ENCODE data around the gene EIF1.
"Not testable (repeated sequence)": the region's sequence is repeated elsewhere in the genome, so short reads cannot be mapped to it uniquely, and the experiment has no call there.

EIF1 gene

DNA sequence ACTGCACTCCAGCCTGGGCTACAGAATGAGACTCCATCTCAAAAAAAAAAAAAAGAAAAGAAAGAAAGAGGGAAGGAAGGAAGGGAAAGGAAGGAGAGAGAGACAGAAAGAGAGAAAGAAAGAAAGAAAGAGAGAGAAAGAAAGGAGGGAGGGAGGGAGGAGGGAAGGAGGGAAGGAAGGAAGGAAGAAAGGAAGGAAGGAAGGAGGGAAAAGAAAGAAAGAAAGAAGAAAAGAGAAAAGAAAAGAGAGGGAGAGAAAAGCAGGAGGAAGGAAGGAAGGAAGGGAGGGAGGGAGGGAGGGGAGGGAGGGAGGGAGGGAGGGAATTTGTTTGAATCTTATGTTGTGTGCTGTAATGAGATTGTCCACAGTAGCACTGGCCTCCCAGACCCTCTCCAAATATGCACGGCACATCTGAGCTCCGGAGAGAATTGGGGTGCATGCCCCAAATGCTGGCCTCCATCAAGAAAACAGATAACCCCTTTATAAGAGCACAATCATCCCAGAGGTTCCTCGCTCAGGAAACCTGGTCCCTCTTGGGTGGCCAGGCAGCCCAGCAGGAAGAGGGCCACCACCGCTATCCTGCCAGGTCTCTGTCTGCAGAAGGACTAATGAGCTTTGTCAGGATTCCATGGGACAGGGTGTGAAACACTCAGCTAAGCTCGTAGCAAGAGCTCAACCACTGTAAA is 8.8 kb upstream of the EIF1 start:
- no peak for DNase-seq

- DNase-seq, result no peak
Observed at GRCh38 chr17:41680426-41681040, 8.2 kb upstream of the EIF1 start.

DNA sequence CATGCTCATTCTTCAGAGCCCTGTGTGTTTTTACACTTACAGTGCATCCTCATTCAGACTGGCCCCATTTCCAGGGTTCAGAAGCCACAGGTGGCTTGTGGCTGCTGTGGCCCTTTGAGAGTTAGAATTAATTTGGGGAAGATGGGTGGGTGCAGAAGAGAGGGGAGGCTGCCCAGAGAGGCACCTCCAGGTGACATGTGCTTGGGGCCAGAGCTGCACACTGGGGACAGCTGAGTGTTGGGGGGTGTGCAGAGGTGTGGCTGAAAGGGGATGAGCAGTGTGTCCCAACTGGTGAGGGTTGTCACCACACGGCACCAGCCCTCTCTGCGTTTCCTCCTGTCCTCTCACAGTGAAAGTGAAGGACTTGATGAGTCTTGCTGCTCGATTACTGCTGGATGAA is 6.9 kb upstream of the EIF1 start:
- DNase-seq, result no peak

GRCh38 chr17:41682631-41683030 is 6.1 kb upstream of the EIF1 start:
- no peak for DNase-seq

GRCh38 chr17:41683441-41684007 is 5.2 kb upstream of the EIF1 start:
- DNase-seq, result no peak

- DNase-seq, result no peak
Observed at GRCh38 chr17:41684035-41684434, 4.7 kb upstream of the EIF1 start.

DNA sequence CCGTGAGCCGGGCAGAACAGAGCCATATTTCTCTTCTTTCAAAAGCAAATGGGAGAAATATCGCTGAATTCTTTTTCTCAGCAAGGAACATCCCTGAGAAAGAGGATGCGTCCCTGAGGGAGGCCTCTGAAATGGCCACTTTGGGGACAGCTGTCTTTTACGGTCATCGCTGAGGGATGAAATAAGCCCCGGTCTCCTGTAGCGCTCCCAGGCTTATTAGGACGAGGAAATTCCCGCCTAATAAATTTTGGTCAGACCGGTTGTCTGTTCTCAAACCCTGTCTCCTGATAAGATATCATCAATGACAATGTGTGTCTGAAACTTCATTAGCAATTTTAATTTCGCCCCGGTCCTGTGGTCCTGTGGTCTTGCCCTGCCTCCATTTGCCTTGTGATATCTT is 2.9 kb upstream of the EIF1 start:
- not testable (repeated sequence) for DNase-seq

GRCh38 chr17:41686281-41686680 is 2.4 kb upstream of the EIF1 start:
- no peak for DNase-seq

DNA sequence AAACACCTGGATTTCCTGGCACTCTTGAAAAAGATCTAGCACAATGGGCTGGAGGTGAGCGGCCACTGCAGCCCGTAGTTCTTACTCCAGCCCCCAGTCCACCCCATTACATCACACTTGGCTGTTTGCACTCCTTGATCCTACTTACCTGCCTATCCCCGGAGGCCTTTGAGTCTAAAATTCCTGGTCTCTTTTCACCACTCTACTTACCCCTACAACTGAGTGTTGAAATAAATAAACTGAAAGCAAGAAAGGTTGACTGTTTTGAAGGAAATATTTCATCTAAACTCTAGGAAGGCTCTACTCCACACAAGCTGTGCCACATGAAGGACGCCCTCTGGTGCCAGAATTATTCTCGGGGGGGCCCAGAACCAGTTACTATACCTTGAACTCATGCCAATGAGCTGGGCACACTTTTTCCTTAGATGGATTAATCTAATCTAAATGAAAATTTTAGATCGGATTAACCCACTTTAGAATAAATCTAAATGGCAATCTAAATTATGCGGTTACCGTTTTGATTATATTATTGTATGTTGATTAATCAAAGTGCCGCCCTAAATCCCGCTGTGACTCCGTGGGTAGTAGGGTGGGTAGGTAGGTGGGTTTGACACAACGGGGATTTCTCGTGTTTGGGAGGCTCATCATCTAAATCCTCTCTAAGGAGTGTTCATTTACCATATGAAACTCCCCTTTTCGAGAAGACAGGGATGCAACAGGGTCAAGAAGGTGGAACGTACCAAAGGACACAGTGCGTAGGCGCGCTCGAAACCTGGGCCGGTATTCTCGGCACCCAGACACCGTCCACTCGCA is 651 bp upstream of the EIF1 start:
- peak; percentile 81 for DNase-seq

DNA sequence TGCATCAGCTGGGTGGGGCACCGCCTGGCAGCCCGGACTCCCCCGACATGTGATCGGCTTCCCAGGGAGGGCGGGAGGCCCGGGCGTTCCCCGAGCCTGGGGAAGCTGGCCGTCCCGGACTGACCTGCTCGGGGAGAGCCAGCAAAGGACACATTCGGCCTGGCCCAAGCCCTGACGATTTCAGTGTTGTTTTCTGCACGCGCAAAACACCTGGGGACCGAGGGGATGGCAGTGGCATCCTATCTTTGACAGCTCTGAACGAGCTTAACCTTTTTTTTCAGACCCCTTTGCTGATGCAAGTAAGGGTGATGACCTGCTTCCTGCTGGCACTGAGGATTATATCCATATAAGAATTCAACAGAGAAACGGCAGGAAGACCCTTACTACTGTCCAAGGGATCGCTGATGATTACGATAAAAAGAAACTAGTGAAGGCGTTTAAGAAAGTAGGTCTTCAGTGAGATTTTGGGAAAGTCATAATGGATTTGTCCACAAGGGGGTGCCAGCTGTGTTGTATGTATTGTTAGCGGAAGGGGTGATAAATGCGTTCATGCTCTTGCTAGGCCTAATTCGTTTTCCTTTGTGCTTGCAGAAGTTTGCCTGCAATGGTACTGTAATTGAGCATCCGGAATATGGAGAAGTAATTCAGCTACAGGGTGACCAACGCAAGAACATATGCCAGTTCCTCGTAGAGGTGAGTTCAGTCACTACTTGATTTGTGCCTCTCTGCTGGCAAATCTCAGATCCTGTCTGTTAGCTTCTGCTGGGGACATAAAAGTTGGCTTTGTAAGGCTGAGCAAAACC is 1.0 kb downstream of the EIF1 start:
- DNase-seq, result peak; percentile 4

DNA sequence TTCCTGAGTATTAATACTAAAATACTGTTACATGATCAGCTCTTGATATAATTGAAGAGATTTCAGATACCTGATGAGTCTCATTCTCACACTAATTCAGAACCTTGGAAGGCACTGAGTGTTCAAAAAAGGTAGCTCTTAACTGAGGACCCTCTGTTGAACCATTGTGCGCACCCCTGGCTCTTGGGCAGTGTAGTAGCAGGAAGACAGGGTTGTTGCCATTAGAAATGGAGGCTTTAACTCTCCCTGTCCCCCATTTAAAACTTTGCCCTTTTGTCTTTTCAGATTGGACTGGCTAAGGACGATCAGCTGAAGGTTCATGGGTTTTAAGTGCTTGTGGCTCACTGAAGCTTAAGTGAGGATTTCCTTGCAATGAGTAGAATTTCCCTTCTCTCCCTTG is 1.8 kb downstream of the EIF1 start:
- no peak for DNase-seq

DNA sequence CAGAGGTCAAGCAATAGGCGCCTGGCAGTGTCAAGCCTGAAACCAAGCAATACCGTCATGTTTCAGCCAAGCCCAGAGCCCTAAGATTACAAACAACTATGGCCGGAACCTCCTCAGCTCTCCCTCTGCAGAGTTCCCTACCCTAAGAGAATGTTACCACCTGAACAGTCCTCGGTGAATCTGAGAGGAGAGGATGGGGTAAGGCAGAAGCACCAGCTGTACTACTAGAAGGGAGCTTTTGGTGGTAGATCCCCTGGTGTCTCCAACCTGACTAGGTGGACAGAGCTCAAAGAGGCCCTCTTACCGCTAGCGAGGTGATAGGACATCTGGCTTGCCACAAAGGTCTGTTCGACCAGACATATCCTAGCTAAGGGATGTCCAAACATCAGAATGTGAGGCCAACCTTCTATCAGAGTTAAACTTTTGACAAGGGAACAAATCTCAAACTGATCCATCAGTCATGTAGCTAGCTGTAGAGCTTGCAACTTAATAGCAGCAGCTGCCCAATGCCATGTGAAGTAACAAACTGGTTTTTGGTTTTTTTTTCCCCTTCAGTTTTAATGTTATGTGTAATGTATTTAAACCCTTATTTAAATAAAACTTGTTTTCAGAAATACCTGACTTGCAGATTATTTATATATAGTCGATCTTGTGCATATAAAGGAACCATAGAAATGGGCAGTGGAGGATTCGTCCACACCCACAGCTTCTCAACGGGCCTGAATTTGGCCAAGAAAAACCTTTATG is 2.5 kb downstream of the EIF1 start:
- DNase-seq, result no peak

DNA sequence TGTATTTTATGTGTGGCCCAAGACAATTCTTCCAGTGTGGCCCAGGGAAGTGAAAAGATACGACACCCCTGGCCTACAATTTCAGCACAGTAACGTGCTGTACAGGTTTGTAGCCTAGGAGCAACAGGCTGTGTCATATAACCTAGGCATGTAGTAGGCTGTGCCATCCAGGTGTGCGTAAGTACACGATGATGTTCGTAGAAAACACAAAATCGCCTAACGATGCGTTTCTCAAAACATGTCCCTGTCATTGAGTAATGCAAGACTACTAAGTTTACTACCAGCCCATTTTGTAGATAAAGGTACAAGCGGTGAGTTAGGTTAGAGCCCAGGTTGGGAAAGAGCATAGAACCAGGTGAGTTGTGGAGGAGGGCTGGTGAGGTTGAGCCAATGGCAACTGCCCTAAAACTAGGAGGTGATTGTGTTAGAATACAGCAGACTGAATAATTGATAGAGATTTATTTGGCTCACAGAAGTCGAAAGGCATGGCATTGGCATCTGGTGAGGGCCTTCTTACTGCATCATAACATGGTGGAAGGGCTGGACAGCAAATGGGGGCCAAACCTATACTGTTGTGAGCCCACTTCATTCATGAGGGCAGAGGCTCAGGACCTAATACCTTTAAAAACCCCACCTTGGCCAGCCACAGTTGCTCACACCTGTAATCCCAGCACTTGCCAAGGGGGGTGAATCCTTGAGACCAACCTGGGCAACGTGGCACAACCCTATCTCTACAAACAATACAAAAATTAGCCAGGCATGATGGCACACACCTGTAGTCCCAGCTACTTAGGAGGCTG is 4.2 kb downstream of the EIF1 start:
- no peak for DNase-seq

DNA sequence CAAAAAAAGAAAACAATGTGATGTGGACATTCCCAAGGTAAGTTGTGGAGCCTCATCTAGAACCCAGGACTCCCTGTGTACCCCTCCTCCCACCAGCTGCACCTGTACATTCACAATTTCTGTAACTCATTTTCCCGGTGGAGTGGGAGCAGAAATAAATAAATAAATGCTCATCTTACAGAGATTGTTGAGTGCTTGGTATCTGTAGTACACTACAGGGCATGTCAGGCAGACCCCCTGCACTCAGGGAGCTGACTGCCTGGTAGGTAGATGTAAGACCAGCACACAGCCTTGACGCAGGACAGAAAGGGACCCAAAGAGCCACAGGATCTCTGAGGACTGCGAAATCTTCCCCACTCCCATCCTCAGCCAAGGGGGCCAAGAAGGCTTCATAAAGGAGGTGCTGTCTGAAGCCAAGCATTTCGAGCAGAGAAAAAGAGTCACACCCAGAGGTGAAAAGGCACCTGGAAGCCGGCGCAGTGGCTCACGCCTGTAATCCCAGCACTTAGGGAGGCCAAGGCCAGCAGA is 6.5 kb downstream of the EIF1 start:
- DNase-seq, result no peak

GRCh38 chr17:41695954-41696757 is 7.5 kb downstream of the EIF1 start:
- peak; percentile 36 for DNase-seq

- DNase-seq, result no peak
Observed at GRCh38 chr17:41697122-41697962, 8.7 kb downstream of the EIF1 start.

DNA sequence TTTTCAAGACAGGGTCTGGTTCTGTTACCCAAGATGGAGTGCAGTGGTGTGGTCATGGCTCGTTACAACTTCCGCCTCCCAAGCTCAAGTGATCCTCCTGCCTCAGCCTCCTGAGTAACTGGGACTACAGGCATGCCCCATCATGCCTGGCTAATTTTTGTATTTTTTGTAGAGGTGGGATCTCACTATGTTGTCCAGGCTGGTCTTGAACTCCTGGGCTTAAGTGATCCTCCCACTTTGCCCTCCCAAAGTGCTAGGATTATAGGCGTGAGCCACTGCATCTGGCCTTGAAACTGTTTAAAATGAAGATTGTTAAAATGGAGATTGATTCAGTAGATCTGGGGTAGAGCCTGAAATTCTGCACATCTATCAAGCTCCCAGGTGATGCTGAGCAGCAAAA is 12.2 kb downstream of the EIF1 start:
- not testable (repeated sequence) for DNase-seq

GRCh38 chr17:41702712-41703111 is 14.0 kb downstream of the EIF1 start:
- no peak for DNase-seq

Data from DMS79 treated with DMSO at 0.1 percent for 48 hours (cell line).